Measurements from ENCODE around the gene OR4C45. TPM values are rescaled to one million over a fixed set of nuclear protein-coding genes. Genes with fewer than 3 reads are reported as not detected.
"Not testable (repeated sequence)": the region's sequence is repeated elsewhere in the genome, so short reads cannot be mapped to it uniquely, and the experiment has no call there.

OR4C45 gene
- total RNA-seq, 1 experiment from 2014 or later, result not detected

DNA sequence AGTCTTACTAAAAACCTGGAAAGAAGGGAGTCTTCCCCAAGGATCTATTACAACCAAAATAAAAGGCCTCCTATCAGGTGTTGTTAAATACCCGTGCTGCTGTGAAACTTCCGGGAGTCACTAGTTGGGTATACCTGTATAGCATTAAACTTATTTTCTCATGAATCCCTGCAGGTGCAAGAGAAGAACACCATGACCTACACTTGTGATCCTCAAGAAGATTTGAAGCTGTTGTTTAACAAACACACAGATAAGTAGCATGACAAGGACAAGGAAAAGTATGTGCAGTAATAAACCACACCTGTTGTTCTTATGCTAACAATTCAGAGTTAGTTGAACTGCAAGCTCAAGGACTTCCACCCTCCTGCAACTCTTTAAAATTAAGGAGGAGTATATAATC is 12.0 kb downstream of the OR4C45 start:
- Mint-ChIP-seq H3K9me3 (peaks cover 69% of the 10 kb centered on the region), H3K27ac (no peak overlapping the region), H3K27me3 (ENCODE audit: low read depth) (no peaks in the 10 kb centered on the region; the same call in 1 of the 2 replicates), H3K4me1 (no peaks in the 10 kb centered on the region), H3K4me3 (no peak overlapping the region), H3K36me3 (peaks cover 40% of the 10 kb centered on the region)
- TF ChIP-seq E2F5 (CRISPR knock-in tag; IDR thresholded peaks at IDR 0.05) (no peak), ZBTB43 (CRISPR knock-in tag; IDR thresholded peaks at IDR 0.05) (no peak), ATF1 (CRISPR knock-in tag; IDR thresholded peaks at IDR 0.05) (no peak), GRHL2 (CRISPR knock-in tag; IDR thresholded peaks at IDR 0.05; ENCODE audit: insufficient replicate concordance, severe bottlenecking) (no peak), GTF2I (CRISPR knock-in tag; conservative IDR thresholded peaks at IDR 0.05) (no peak), IRF2 (CRISPR knock-in tag; IDR thresholded peaks at IDR 0.05; ENCODE audit: borderline replicate concordance, low read depth) (no peak), NR3C1 (CRISPR knock-in tag; conservative IDR thresholded peaks at IDR 0.05; ENCODE audit: low read depth) (no peak), ZNF263 (CRISPR knock-in tag; IDR thresholded peaks at IDR 0.05; ENCODE audit: low read depth) (no peak), CREM (CRISPR knock-in tag; IDR thresholded peaks at IDR 0.05) (no peak)
- TF ChIP-seq, protein P1, sequence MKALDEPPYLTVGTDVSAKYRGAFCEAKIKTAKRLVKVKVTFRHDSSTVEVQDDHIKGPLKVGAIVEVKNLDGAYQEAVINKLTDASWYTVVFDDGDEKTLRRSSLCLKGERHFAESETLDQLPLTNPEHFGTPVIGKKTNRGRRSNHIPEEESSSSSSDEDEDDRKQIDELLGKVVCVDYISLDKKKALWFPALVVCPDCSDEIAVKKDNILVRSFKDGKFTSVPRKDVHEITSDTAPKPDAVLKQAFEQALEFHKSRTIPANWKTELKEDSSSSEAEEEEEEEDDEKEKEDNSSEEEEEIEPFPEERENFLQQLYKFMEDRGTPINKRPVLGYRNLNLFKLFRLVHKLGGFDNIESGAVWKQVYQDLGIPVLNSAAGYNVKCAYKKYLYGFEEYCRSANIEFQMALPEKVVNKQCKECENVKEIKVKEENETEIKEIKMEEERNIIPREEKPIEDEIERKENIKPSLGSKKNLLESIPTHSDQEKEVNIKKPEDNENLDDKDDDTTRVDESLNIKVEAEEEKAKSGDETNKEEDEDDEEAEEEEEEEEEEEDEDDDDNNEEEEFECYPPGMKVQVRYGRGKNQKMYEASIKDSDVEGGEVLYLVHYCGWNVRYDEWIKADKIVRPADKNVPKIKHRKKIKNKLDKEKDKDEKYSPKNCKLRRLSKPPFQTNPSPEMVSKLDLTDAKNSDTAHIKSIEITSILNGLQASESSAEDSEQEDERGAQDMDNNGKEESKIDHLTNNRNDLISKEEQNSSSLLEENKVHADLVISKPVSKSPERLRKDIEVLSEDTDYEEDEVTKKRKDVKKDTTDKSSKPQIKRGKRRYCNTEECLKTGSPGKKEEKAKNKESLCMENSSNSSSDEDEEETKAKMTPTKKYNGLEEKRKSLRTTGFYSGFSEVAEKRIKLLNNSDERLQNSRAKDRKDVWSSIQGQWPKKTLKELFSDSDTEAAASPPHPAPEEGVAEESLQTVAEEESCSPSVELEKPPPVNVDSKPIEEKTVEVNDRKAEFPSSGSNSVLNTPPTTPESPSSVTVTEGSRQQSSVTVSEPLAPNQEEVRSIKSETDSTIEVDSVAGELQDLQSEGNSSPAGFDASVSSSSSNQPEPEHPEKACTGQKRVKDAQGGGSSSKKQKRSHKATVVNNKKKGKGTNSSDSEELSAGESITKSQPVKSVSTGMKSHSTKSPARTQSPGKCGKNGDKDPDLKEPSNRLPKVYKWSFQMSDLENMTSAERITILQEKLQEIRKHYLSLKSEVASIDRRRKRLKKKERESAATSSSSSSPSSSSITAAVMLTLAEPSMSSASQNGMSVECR (CRISPR knock-in tag; IDR thresholded peaks at IDR 0.05; ENCODE audit: borderline replicate concordance), result no peak
- TF ChIP-seq, protein P2, sequence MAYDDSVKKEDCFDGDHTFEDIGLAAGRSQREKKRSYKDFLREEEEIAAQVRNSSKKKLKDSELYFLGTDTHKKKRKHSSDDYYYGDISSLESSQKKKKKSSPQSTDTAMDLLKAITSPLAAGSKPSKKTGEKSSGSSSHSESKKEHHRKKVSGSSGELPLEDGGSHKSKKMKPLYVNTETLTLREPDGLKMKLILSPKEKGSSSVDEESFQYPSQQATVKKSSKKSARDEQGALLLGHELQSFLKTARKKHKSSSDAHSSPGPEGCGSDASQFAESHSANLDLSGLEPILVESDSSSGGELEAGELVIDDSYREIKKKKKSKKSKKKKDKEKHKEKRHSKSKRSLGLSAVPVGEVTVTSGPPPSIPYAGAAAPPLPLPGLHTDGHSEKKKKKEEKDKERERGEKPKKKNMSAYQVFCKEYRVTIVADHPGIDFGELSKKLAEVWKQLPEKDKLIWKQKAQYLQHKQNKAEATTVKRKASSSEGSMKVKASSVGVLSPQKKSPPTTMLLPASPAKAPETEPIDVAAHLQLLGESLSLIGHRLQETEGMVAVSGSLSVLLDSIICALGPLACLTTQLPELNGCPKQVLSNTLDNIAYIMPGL (CRISPR knock-in tag; IDR thresholded peaks at IDR 0.05), result no peak
- TF ChIP-seq, protein P3, sequence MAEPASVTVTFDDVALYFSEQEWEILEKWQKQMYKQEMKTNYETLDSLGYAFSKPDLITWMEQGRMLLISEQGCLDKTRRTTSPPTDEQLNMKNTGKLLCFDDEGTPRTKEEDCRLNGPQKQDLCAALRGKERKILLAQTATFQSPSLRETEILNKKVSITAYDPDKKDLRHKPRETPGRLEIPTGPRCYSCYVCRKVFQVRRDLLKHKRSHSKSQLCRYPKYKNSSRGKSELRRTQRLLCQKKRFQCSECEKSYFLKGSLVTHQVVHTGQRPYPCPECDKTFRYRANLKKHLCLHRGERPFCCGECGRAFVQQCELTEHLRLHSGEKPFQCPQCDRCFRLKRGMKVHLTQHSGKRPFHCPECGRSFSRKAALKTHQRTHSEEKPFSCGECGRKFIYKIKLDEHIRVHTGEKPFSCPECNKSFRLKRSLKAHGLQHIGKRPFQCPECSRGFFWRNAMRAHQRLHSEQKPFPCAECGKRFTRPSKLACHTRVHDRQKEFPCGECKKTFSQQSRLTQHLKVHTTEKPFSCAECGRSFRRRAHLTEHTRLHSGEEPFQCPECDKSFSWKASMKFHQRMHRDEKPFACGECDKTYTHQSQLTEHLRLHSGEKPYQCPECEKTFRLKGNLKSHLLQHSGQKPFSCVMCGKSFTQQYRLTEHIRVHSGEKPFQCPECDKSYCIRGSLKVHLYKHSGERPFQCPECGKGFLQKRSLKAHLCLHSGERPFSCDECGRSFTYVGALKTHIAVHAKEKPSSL (CRISPR knock-in tag; conservative IDR thresholded peaks at IDR 0.05), result no peak
- DNase-seq (ENCODE audit: low spot score), result no peak
- ChIA-PET CTCF (no interaction called here), POLR2A (no interaction called here)
- no peak for ATAC-seq

- Mint-ChIP-seq H3K9me3 (peaks cover 66% of the 10 kb centered on the region), H3K36me3 (peaks cover 63% of the 10 kb centered on the region)
- H3K27me3 Mint-ChIP-seq (ENCODE audit: low read depth); ATAC-seq; H3K27ac Mint-ChIP-seq; H3K4me1 Mint-ChIP-seq; POLR2A ChIA-PET; DNase-seq (ENCODE audit: low spot score); H3K4me3 Mint-ChIP-seq; CTCF ChIA-PET: not testable (repeated sequence)
Observed at GRCh38 chr11:50063056-50063455, 30.4 kb downstream of the OR4C45 start.
